ENCODE results near the gene EHMT2.

DNA sequence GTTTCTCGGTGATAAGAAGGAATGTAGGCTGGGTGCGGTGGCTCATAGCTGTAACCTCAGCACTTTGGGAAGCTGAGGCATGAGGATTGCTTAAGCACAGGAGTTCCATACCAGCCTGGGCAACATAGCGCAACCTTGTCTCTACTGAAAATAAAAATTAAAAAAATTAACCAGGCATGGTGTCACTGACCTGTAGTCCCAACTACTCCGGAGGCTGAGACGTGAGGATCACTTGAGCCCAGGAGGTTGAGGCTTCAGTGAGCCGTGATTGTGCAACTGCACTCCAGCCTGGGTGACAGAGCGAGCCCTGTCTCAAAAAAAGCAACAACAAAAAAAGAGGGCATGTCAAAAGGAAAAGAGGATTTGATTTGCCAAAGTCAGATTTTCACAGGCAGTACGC, 38.8 kb downstream of the EHMT2 start:
- no peak for TF ChIP-seq CTCF (conservative IDR thresholded peaks at IDR 0.05)
- no peak for TF ChIP-seq ZFX (IDR thresholded peaks at IDR 0.05)

Data from C4-2B (cell line).